Endodermal cell (in vitro differentiated cells): Measurements from ENCODE around the gene ABLIM2. TPM values are rescaled to one million over a fixed set of nuclear protein-coding genes. Genes with fewer than 3 reads are reported as not detected.

ENCODE experiments used
- DNase-seq: peaks from one replicate; pipeline ENCODE4 v3.0.0-alpha.2; 2017
- H3K27ac ChIP-seq: 2 replicates; pipeline ENCODE4 v1.5.1; 2013; ENCODE audit warnings: mild to moderate bottlenecking, low read depth, low read length, moderate library complexity
- H3K27me3 ChIP-seq: 2 replicates; pipeline ENCODE4 v1.6.1; 2013; ENCODE audit warnings: mild to moderate bottlenecking, low read length, moderate library complexity; ENCODE audit not compliant: insufficient read depth, control insufficient read depth, poor library complexity, severe bottlenecking
- H3K36me3 ChIP-seq: 2 replicates; pipeline ENCODE4 v1.7.0; 2013; ENCODE audit warnings: mild to moderate bottlenecking, low read length, moderate library complexity; ENCODE audit not compliant: control insufficient read depth, insufficient read depth
- H3K4me1 ChIP-seq: one replicate; pipeline ENCODE4 v1.7.0; 2013; ENCODE audit warnings: low read length; ENCODE audit not compliant: control insufficient read depth, insufficient read depth
- H3K4me3 ChIP-seq: 2 replicates; pipeline ENCODE4 v1.5.1; 2013; ENCODE audit warnings: mild to moderate bottlenecking, low read length, moderate library complexity
- H3K9ac ChIP-seq: 2 replicates; pipeline ENCODE4 v1.6.1; 2013; ENCODE audit warnings: mild to moderate bottlenecking, low read length, moderate library complexity; ENCODE audit not compliant: poor library complexity, severe bottlenecking; ENCODE audit errors: extremely low read depth
- H3K9me3 ChIP-seq: 2 replicates; pipeline ENCODE4 v1.6.1; 2013; ENCODE audit warnings: mild to moderate bottlenecking, low read length, moderate library complexity; ENCODE audit not compliant: control insufficient read depth
- H3K27ac Mint-ChIP-seq: 2 replicates; pipeline ENCODE4 v1.8.0; 2020; ENCODE audit warnings: mixed read lengths
- H3K27me3 Mint-ChIP-seq: 2 replicates; pipeline ENCODE4 v1.8.0; 2021; ENCODE audit warnings: mild to moderate bottlenecking, mixed read lengths; ENCODE audit not compliant: insufficient read depth
- H3K36me3 Mint-ChIP-seq: 2 replicates; pipeline ENCODE4 v1.8.0; 2020; ENCODE audit warnings: low read depth, mixed read lengths
- H3K4me1 Mint-ChIP-seq: 2 replicates; pipeline ENCODE4 v1.8.0; 2020; ENCODE audit warnings: mixed read lengths
- H3K4me3 Mint-ChIP-seq: 2 replicates; pipeline ENCODE4 v1.8.0; 2020; ENCODE audit warnings: mild to moderate bottlenecking, moderate library complexity, mixed read lengths
- H3K9me3 Mint-ChIP-seq: 2 replicates; pipeline ENCODE4 v1.8.0; 2020; ENCODE audit warnings: mild to moderate bottlenecking, mixed read lengths
- CTCF ChIP-seq: fragments of 200-600 bp; sonication (generic); conservative IDR thresholded peaks from 2 replicates; pipeline ENCODE4 v1.5.0; 2021; ENCODE audit warnings: antibody characterized with exemption, mild to moderate bottlenecking
- WGBS, 2 experiments: methylation state at CpG; one replicate each; pipeline versions ENCODE4 v1.1.5 to v1.1.7; 2013; ENCODE audit warnings: missing lambda C conversion rate in 2 of 2, mixed read lengths in 1 of 2; ENCODE audit not compliant: insufficient coverage in 1 of 2, insufficient read length in 1 of 2; 5-methylcytosine and 5-hydroxymethylcytosine counted together
- total RNA-seq, 2 donors: library from RNA; stranded (reverse); fragmentation: NEBNext Ultra II Directional in 1 of 2; extraction: Animal tissue kit (Norgen Biotek cat#: 25700) in 1 of 2; gene quantifications; 2 replicates in 1 of 2; 3 replicates in 1 of 2; pipeline ENCODE4 v1.2.1, GENCODE V29; 2021

Gene ABLIM2
- total RNA-seq, 2 donors from 2014 or later: 0.35 to 1.6 TPM

GRCh38 chr4:7952615-7953014, 206.0 kb downstream of the ABLIM2 start:
- Histone ChIP-seq H3K27ac (no peak overlapping the region), H3K4me3 (no peak overlapping the region), H3K9ac (no peak overlapping the region), H3K4me1 (peaks cover 6% of the 10 kb centered on the region), H3K9me3 (peaks cover 32% of the 10 kb centered on the region), H3K27me3 (no peaks in the 10 kb centered on the region), H3K36me3 (no peaks in the 10 kb centered on the region)
- H3K27me3 Mint-ChIP-seq: peaks cover 2% of the 10 kb centered on the region
- peaks cover 21% of the 10 kb centered on the region for H3K4me1 Mint-ChIP-seq
- no peaks in the 10 kb centered on the region for H3K36me3 Mint-ChIP-seq
- H3K9me3 Mint-ChIP-seq: peaks cover 36% of the 10 kb centered on the region
- no peak for DNase-seq
- WGBS, 2 experiments: 92 to 93% methylated on average over 9 of the region's 9 CpGs
- no peak overlapping the region for H3K27ac Mint-ChIP-seq
- TF ChIP-seq CTCF: no peak
- H3K4me3 Mint-ChIP-seq: no peak overlapping the region

- Histone ChIP-seq H3K9me3 (peaks cover 32% of the 10 kb centered on the region), H3K27ac (no peak overlapping the region), H3K4me1 (peaks cover 6% of the 10 kb centered on the region), H3K36me3 (no peaks in the 10 kb centered on the region), H3K4me3 (peak overlapping the region; percentile 23), H3K9ac (no peak overlapping the region), H3K27me3 (no peaks in the 10 kb centered on the region)
- Mint-ChIP-seq H3K4me3 (no peak overlapping the region), H3K27me3 (peaks cover 2% of the 10 kb centered on the region), H3K4me1 (peaks cover 20% of the 10 kb centered on the region), H3K27ac (no peak overlapping the region), H3K9me3 (peaks cover 36% of the 10 kb centered on the region), H3K36me3 (no peaks in the 10 kb centered on the region)
- TF ChIP-seq CTCF: no peak
- no peak for DNase-seq
- 85 to 87% methylated on average over 9 to 18 of the region's 18 CpGs for WGBS, 2 experiments
Measured at GRCh38 chr4:7950301-7951092, 208.1 kb downstream of the ABLIM2 start.

GRCh38 chr4:7949759-7950158, 208.9 kb downstream of the ABLIM2 start:
- no peak overlapping the region for H3K4me3 ChIP-seq
- Mint-ChIP-seq H3K4me3 (no peak overlapping the region), H3K9me3 (peaks cover 36% of the 10 kb centered on the region), H3K4me1 (peaks cover 21% of the 10 kb centered on the region), H3K27me3 (peaks cover 2% of the 10 kb centered on the region), H3K36me3 (no peaks in the 10 kb centered on the region), H3K27ac (no peak overlapping the region)
- peaks cover 6% of the 10 kb centered on the region for H3K4me1 ChIP-seq
- WGBS, 2 experiments: 86 to 100% methylated on average over 2 to 4 of the region's 4 CpGs
- peaks cover 32% of the 10 kb centered on the region for H3K9me3 ChIP-seq
- no peak for TF ChIP-seq CTCF
- no peak overlapping the region for H3K27ac ChIP-seq
- DNase-seq: no peak
- H3K27me3 ChIP-seq: no peaks in the 10 kb centered on the region
- no peaks in the 10 kb centered on the region for H3K36me3 ChIP-seq
- no peak overlapping the region for H3K9ac ChIP-seq
